ENCODE data around the gene C6orf47. TPM values are rescaled to one million over a fixed set of nuclear protein-coding genes. Genes with fewer than 3 reads are reported as not detected.

Gene C6orf47
- 11.1 to 12.4 TPM (median 11.6 TPM) in 5 replicates for total RNA-seq (2022; extraction: Qiagen RNA extraction)

GRCh38 chr6:31660381-31661261 is at the start of gene C6orf47:
C6orf47 (minus strand) TSS chr6:31660778; CDS start chr6:31659947, 831 bp downstream.

GRCh38 chr6:31706599-31706998 is 46.0 kb upstream of the C6orf47 start, which contains the start of gene LY6G6F:
LY6G6F (plus strand) TSS chr6:31706866; CDS start chr6:31706907, 41 bp downstream.

GRCh38 chr6:31702819-31703716 is 42.5 kb upstream of the C6orf47 start, which contains the start of gene ABHD16A:
ABHD16A (minus strand) TSS chr6:31703324; CDS start chr6:31703281, 43 bp downstream.

GRCh38 chr6:31680226-31681134 is 19.9 kb upstream of the C6orf47 start, which contains the start of gene LY6G5C:
LY6G5C (minus strand) TSS chr6:31681067; CDS start chr6:31680373, 694 bp downstream.

GRCh38 chr6:31669676-31670075 is 9.1 kb upstream of the C6orf47 start, which contains the start of gene LY6G5B:
LY6G5B (plus strand) TSS chr6:31669976; CDS start chr6:31670951, 975 bp downstream.

GRCh38 chr6:31665501-31666336 is 5.1 kb upstream of the C6orf47 start, which contains the start of gene CSNK2B:
CSNK2B (plus strand) TSS chr6:31666080; CDS start chr6:31666832, 752 bp downstream.

GRCh38 chr6:31664790-31665500 is 4.4 kb upstream of the C6orf47 start, which contains the start of gene GPANK1:
GPANK1 (minus strand) TSS chr6:31664997; CDS start chr6:31664478, 519 bp downstream.

GRCh38 chr6:31655349-31656237 is 5.0 kb downstream of the C6orf47 start, which contains the start of gene APOM:
APOM (plus strand) TSS chr6:31655894; CDS start chr6:31655967, 73 bp downstream.

GRCh38 chr6:31620586-31621319 is 39.8 kb downstream of the C6orf47 start, which contains the start of gene PRRC2A:
PRRC2A (plus strand) TSS chr6:31620715; CDS start chr6:31622790, 2,075 bp downstream.

GRCh38 chr6:31614684-31615578 is 45.6 kb downstream of the C6orf47 start, which contains the start of gene AIF1:
AIF1 (plus strand) TSS chr6:31615234; CDS start chr6:31615330, 96 bp downstream.

Other genes with a start within 250 kb of the C6orf47 start
- gene MICB, start 162.6 kb downstream of the C6orf47 start, total RNA-seq (2022; extraction: Qiagen RNA extraction) = 6.0 to 8.1 TPM (median 7.5 TPM) in 5 replicates
- not detected in 5 replicates for gene MCCD1, start 131.8 kb downstream of the C6orf47 start, total RNA-seq (2022; extraction: Qiagen RNA extraction)
- gene DDX39B, start 118.8 kb downstream of the C6orf47 start, total RNA-seq (2022; extraction: Qiagen RNA extraction) = 336 to 391 TPM (median 386 TPM) in 5 replicates
- gene ATP6V1G2, start 114.2 kb downstream of the C6orf47 start, total RNA-seq (2022; extraction: Qiagen RNA extraction) = 0.35 to 0.98 TPM (median 0.50 TPM) in 5 replicates
- gene NFKBIL1, start 113.2 kb downstream of the C6orf47 start, total RNA-seq (2022; extraction: Qiagen RNA extraction) = 9.0 to 12.4 TPM (median 11.7 TPM) in 5 replicates
- 0.10 to 0.16 TPM (median 0.12 TPM) in 3 of 5 replicates, not detected in the others for gene LTA, start 88.5 kb downstream of the C6orf47 start, total RNA-seq (2022; extraction: Qiagen RNA extraction)
- 0.07 to 0.15 TPM (median 0.14 TPM) in 3 of 5 replicates, not detected in the others for gene TNF, start 85.2 kb downstream of the C6orf47 start, total RNA-seq (2022; extraction: Qiagen RNA extraction)
- 0.35 to 0.88 TPM (median 0.51 TPM) in 5 replicates for gene LTB, start 78.4 kb downstream of the C6orf47 start, total RNA-seq (2022; extraction: Qiagen RNA extraction)
- 0.16 to 0.36 TPM in 2 of 5 replicates, not detected in the others for gene LST1, start 74.5 kb downstream of the C6orf47 start, total RNA-seq (2022; extraction: Qiagen RNA extraction)
- gene NCR3, start 67.8 kb downstream of the C6orf47 start, total RNA-seq (2022; extraction: Qiagen RNA extraction) = not detected in 5 replicates
- gene AIF1, start 45.5 kb downstream of the C6orf47 start, total RNA-seq (2022; extraction: Qiagen RNA extraction) = not detected in 5 replicates
- gene PRRC2A, start 40.1 kb downstream of the C6orf47 start, total RNA-seq (2022; extraction: Qiagen RNA extraction) = 68.4 to 87.7 TPM (median 84.8 TPM) in 5 replicates
- 106 to 148 TPM (median 138 TPM) in 5 replicates for gene BAG6, start 8.1 kb downstream of the C6orf47 start, total RNA-seq (2022; extraction: Qiagen RNA extraction)
- gene APOM, start 4.9 kb downstream of the C6orf47 start, total RNA-seq (2022; extraction: Qiagen RNA extraction) = 2.8 to 3.7 TPM (median 2.9 TPM) in 5 replicates
- gene GPANK1, start 4.2 kb upstream of the C6orf47 start, total RNA-seq (2022; extraction: Qiagen RNA extraction) = 10.2 to 12.1 TPM (median 11.4 TPM) in 5 replicates
- gene CSNK2B, start 5.3 kb upstream of the C6orf47 start, total RNA-seq (2022; extraction: Qiagen RNA extraction) = 167 to 177 TPM (median 171 TPM) in 5 replicates
- gene LY6G5B, start 9.2 kb upstream of the C6orf47 start, total RNA-seq (2022; extraction: Qiagen RNA extraction) = 2.1 to 5.7 TPM (median 3.8 TPM) in 5 replicates
- 0.92 to 1.6 TPM (median 1.1 TPM) in 5 replicates for gene LY6G5C, start 20.3 kb upstream of the C6orf47 start, total RNA-seq (2022; extraction: Qiagen RNA extraction)
- 11.3 to 19.8 TPM (median 18.4 TPM) in 5 replicates for gene ABHD16A, start 42.5 kb upstream of the C6orf47 start, total RNA-seq (2022; extraction: Qiagen RNA extraction)
- not detected in 5 replicates for gene LY6G6F, start 46.1 kb upstream of the C6orf47 start, total RNA-seq (2022; extraction: Qiagen RNA extraction)
- not detected in 5 replicates for gene LY6G6D, start 54.6 kb upstream of the C6orf47 start, total RNA-seq (2022; extraction: Qiagen RNA extraction)
- gene LY6G6C, start 61.0 kb upstream of the C6orf47 start, total RNA-seq (2022; extraction: Qiagen RNA extraction) = 0.21 to 0.24 TPM (median 0.23 TPM) in 3 of 5 replicates, not detected in the others
- gene MPIG6B, start 62.6 kb upstream of the C6orf47 start, total RNA-seq (2022; extraction: Qiagen RNA extraction) = not detected in 5 replicates
- 28.3 to 32.5 TPM (median 31.8 TPM) in 5 replicates for gene DDAH2, start 68.5 kb upstream of the C6orf47 start, total RNA-seq (2022; extraction: Qiagen RNA extraction)
- 471 to 496 TPM (median 485 TPM) in 5 replicates for gene CLIC1, start 75.8 kb upstream of the C6orf47 start, total RNA-seq (2022; extraction: Qiagen RNA extraction)
- gene MSH5, start 79.2 kb upstream of the C6orf47 start, total RNA-seq (2022; extraction: Qiagen RNA extraction) = 11.8 to 15.5 TPM (median 13.1 TPM) in 5 replicates
- gene SAPCD1, start 101.9 kb upstream of the C6orf47 start, total RNA-seq (2022; extraction: Qiagen RNA extraction) = 2.6 to 5.2 TPM (median 4.3 TPM) in 5 replicates
- 0.72 to 2.2 TPM (median 1.4 TPM) in 5 replicates for gene VWA7, start 116.5 kb upstream of the C6orf47 start, total RNA-seq (2022; extraction: Qiagen RNA extraction)
- gene VARS1, start 135.0 kb upstream of the C6orf47 start, total RNA-seq (2022; extraction: Qiagen RNA extraction) = 45.6 to 60.9 TPM (median 53.8 TPM) in 5 replicates
- 51.0 to 62.8 TPM (median 60.8 TPM) in 5 replicates for gene LSM2, start 146.2 kb upstream of the C6orf47 start, total RNA-seq (2022; extraction: Qiagen RNA extraction)
- gene HSPA1L, start 154.5 kb upstream of the C6orf47 start, total RNA-seq (2022; extraction: Qiagen RNA extraction) = 1.3 to 1.8 TPM (median 1.5 TPM) in 5 replicates
- gene HSPA1A, start 154.8 kb upstream of the C6orf47 start, total RNA-seq (2022; extraction: Qiagen RNA extraction) = 132 to 252 TPM (median 194 TPM) in 5 replicates
- gene HSPA1B, start 167.0 kb upstream of the C6orf47 start, total RNA-seq (2022; extraction: Qiagen RNA extraction) = 89.4 to 177 TPM (median 151 TPM) in 5 replicates
- gene NEU1, start 202.0 kb upstream of the C6orf47 start, total RNA-seq (2022; extraction: Qiagen RNA extraction) = 21.6 to 33.6 TPM (median 26.8 TPM) in 5 replicates
- gene SLC44A4, start 218.2 kb upstream of the C6orf47 start, total RNA-seq (2022; extraction: Qiagen RNA extraction) = 0.15 TPM in 1 of 5 replicates, not detected in the others
- gene EHMT2, start 236.9 kb upstream of the C6orf47 start, total RNA-seq (2022; extraction: Qiagen RNA extraction) = 19.9 to 30.0 TPM (median 29.0 TPM) in 5 replicates
- gene ZBTB12, start 241.3 kb upstream of the C6orf47 start, total RNA-seq (2022; extraction: Qiagen RNA extraction) = 2.4 to 4.1 TPM (median 3.7 TPM) in 5 replicates

Measured in A549 treated with Mapracorat at 1 μM for 4 hours (cell line).